GM19468 (cell line): Measurements from ENCODE around the gene COPZ2.
"Not testable (repeated sequence)": the region's sequence is repeated elsewhere in the genome, so short reads cannot be mapped to it uniquely, and the experiment has no call there.

Experiments
- ATAC-seq: cut with Tn5 transposase; IDR thresholded peaks from one replicate; pipeline ENCODE4 v1.9.1; 2021; ENCODE audit warnings: mild to moderate bottlenecking, moderate library complexity, moderate number of reproducible peaks; ENCODE audit not compliant: unreplicated experiment; ENCODE audit errors: extremely low read depth

The COPZ2 gene

DNA sequence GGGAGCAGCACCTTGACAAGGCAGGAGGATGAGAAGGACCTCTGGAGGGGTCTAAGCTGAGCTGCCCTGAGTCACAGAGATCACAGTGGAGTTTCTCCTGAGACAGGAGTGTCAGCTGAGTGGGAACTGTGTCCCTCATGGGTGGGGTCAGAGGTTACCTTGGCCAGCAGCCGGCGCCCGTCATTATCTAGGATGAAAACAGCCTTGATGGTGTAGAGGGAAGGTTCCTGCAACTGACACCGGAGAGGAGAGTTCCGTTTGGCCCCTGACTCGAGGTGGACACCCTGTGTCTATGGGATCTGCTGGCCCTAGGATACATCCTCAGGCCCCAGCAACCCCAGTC, 933 bp downstream of the COPZ2 start:
- no peak for ATAC-seq

DNA sequence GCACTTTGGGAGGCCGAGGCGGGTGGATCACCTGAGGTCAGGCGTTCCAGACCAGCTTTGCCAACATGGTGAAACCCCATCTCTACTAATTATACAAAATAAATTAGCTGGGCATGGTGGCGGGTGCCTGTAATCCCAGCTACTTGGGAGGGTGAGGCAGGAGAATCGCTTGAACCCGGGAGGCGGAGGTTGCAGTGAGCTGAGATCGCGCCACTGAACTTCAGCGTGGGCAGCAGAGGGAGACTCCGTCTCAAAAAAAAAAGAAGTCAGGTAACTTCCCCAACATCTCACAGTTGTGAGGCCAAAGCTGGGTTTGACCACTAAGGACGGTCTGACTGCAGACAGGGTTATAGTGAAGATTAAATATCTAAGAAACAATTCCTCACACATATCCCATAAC, 2.9 kb downstream of the COPZ2 start:
- not testable (repeated sequence) for ATAC-seq

DNA sequence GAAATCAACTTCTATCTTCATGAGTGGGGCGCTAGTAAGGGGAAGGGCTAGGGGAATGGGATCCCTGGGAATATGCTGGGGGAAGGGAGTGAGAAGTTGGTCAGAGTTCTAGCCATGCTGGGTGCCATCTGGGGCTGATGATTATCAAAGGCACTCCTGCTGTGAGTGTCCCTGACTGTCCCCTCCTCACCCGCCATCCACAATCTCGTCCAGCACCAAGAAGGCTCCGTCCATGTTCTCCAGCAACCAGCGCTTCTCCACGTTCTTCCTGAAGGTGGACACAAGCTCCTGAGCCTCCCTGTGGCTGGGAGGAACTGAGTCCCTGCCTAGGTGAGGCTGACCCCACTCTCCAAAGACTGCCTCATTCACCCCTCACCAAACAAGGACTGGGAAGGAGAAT, 5.6 kb downstream of the COPZ2 start:
- no peak for ATAC-seq

DNA sequence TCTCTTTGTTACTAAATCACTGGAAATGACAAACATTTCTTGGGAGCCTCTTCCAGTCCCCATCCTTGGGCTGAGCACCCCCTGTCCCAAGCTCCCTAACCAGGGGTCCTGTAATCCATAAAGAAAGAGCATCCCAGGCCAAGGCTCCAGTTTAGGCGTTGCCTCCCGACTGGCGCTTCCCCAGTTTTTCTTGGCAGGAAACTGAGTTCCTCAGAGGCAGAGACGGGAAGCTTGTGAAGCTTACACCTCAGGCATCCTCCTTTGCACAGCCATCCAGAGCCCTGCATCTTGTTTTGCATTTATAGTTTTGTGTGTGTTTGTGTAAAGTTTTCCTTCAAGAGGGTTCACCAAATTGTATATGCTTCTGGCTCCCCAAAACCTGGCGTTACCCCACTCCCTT, 7.1 kb downstream of the COPZ2 start:
- ATAC-seq = no peak

DNA sequence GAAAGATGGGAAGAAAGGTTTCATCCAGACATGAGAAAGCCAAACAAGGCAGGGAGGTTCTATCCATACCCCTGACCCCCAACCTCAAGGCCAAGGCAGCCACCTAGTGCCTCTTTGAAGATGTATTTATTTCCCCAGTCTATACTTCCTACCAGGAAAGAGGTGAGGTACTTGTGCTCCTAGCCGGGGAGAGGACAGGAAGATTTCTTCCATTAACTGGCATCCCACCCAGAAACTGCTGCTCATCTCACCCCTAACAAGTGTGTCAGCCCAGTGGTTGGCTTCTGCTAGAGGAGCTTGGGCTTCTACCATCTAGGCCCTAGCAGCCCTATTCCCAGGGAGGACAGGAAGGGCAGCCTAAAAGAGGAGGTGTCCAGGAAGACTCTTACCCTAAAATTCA, 8.9 kb downstream of the COPZ2 start:
- ATAC-seq = no peak

DNA sequence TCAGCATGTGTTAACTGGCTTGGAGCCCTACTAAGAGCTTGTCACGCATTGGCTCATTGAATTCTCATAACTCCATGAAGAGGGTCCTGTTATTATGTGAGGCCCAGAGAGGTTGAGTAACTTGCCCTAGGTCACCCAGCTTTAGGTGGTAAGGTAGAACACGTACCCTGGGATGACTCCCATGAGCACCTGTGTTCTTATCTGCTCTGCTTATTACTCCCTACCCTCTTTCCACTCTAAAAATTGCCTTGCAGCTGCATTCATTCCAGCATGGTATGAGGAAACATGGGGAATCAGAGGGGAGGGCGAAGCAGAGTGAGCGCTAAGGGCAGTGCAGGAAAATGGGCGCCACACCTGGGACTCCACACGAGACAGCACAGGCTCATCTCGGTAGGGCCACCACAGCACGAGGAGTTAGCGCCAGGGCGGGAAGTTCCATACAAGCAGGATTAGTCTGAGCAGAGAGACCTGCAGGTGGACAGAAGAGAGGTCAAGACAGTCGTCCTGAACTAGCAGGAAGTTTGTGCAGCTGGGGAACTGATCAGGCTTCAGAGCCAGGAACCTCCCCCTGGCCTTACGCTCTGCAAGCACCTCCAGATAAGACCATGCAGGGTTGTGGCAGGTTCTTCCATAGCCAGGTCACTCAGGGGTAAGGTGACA, 10.1 kb downstream of the COPZ2 start:
- no peak for ATAC-seq

DNA sequence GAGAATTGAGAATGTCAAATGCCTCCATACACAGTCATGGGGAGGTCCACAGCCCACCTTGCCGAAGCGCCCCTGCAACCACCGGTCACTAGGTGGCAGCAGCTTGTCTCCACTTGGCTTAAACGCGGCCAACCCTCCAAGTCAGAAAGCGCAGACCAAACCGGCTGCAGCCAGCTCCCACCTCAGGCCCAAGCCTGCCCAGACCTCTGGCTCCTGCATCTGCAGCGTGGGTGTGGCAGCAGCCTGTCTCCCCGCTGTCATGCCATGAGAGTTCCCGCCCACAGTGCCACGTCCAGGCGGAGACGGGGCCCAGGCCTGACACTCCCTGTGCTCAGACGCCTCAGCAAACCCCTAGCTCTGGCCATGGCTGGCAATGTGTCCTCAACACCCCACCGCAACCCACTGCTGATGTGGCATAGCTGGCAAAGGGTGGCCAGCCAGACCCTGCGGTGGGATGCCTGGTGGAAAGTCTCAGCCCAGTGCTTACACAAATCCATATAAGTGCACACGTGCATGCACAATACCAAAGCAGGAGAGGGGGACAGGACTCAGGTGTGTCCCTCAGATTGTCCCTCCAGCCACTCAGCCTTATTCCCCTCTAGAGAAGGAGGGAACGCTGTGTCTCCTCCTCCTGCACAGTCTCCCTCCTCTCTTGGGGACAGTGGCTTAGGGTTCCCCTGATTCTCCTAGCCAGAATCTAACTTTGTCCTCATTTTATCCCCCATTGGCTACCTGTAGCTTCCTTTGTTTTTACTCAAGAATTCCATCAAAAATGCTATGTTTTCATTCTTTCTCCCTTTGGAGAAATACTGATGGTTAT, 10.9 kb downstream of the COPZ2 start:
- ATAC-seq = no peak

DNA sequence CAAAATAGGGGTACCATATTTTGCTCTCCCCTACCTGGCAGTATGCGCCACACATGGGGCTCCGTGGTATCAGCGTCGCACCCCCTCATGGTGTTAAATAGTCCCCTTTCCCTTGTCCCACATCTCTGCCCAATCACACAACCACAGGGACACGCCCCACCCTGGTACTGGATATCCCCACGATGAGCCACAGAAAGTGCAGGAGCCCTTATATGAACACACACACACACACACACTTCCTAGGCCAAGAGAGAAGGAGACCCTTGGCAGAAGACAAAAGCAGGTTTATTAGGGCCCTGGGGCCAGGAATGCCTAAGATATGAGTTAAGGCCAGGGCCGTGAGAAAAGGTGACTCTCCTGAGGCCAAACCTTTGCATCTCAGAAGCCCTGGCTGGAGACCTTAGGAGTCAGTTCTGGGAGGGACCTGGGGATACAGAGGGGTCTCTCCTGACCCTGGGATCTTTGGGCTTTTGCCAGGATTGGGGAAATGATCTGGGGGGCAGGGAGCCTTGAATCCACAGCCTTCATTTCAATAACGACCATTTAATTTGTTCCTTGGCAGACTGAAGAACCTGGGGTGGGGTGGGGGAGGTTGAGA, 11.6 kb downstream of the COPZ2 start:
- no peak for ATAC-seq

- peak; percentile 69 for ATAC-seq
These were observed 12.3 kb downstream of the COPZ2 start for GRCh38 chr17:48025040-48025903.

DNA sequence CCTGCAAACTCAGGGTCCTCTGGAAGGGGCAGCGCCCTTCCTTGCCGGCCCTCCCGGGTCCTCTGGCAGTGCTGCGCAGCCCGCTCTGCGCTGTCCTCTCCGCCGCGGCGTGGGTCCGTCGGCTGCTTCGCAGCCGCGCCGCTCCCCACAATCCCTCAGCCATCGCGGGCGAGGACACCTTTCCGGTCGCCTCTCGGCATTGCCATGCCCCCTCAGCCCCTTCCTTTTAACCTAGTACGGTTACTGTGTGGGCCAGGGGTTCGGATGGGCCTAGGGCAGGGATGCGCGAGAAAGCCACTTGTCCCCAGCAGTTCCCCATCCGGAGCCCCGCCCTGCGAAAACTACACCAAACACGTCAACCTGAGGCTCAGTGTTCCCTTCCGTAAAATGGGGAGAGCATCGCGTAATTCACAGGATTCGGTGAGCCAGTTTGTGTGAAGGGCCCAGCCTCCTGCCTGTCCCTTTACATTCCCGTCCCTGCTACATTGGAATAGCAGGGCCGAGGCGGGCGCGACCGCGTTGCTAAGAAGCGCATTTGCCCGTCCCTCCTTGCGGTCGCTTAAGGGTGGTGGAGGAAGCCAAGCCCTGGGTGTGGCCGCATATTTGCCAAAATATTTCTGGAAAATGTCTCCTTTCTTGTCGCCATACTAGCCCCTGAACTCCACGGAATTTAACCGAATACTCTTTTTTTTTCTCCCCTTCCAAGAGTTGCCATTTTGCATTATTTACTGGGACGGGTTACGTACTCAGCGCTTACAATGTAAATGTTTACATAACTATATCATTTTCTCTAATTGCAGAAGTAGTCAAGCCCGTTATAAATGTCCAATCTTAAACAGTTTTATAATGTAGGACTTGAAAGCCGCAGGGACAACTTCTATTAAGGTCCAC, 13.2 kb downstream of the COPZ2 start:
- no peak for ATAC-seq

- no peak for ATAC-seq
These were observed 14.0 kb downstream of the COPZ2 start for GRCh38 chr17:48023400-48024148.

DNA sequence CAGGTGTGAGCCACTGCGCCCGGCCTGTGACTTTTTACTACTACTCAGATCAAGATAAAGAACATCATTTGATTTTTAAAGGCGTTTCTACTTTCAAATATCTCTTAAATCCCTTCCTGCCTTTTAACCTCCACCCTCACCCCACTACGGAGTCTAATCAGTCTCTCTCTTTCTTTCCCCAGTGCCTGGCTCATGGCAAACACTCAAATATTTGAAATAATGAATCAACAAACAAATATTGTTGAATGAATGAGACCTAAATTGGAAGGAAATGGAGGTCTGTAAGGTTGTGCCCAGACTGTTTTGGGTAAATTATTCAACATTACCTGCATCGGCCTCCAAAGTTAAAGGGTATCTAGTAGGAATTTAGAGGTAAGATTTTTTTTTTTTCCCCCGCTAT, 14.7 kb downstream of the COPZ2 start:
- no peak for ATAC-seq

DNA sequence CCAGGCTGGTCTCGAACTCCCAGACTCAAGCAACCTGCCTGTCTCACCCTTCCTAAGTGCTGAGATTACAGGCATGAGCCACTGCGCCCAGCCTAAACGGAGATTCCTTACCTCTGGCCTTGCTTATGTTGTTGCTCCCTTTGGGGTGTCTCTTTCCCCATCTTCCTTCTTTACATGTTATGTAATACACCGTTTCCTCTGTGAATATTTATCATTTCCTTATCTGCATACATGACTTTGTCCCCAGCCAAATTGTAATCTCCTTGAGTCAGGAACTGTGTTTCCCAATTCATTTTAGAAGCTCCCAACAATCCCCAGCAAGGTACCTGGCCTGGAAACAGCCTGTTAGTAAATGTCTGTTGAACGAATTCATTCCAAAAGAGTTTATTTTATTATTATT, 15.7 kb downstream of the COPZ2 start:
- no peak for ATAC-seq

DNA sequence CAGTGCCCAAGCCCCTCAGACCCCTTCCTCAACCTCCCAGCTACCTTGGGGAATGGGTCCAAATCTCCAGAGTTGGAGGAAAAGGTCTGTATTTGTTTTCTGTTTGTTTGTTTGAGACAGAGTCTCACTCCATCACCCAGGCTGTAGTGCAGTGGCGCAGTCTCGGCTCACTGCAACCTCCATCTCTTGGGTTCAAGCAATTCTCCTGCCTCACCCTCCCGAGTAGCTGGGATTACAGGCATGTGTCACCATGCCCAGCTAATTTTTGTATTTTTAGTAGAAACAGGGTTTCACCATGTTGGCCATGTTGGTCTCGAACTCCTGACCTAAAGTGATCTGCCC, 19.8 kb downstream of the COPZ2 start:
- ATAC-seq = not testable (repeated sequence)

DNA sequence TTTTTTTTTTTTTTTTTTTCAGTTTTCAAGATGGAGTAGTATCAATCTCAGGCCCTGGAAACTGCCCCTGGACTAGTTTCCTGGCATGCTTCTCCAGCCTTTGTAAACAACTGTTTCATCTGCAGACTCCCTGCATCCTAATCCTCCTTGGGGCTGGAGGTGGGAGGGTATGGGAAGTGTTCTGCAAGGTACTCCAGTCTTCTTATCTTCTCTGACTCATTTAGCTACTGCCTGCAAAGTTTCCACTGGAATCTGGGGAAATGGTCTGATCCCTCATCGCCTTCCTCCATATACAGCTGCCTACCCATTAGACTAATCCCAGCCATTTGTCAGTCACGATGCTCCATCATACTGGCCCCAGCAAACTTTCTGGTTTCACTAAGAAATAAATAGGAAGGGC, 21.5 kb downstream of the COPZ2 start:
- ATAC-seq = no peak

DNA sequence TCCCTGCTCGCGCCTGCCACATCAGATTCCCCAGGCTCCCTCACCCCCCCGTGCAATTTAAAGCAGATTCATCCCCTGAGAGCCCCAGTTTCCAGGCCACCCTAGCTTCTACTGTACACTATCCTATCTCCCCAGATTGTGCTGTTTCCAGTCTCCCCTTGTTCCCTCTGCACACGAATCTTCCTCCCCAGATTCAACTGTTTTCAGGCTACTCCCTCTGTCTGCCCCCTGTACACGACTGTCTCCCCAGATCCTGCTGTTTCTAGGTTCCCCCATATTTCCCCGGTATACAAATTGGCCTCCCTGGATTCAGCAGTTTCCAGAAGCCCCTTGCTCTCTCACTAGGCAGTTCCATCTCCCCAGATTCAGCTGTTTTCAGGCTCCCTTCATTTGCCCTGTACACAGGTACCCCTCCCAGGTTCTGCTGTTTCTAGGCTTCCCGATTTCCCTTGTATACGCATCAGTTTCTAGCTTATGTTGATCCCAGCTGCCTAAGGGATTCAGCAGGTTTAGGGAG, 22.9 kb downstream of the COPZ2 start:
- no peak for ATAC-seq

DNA sequence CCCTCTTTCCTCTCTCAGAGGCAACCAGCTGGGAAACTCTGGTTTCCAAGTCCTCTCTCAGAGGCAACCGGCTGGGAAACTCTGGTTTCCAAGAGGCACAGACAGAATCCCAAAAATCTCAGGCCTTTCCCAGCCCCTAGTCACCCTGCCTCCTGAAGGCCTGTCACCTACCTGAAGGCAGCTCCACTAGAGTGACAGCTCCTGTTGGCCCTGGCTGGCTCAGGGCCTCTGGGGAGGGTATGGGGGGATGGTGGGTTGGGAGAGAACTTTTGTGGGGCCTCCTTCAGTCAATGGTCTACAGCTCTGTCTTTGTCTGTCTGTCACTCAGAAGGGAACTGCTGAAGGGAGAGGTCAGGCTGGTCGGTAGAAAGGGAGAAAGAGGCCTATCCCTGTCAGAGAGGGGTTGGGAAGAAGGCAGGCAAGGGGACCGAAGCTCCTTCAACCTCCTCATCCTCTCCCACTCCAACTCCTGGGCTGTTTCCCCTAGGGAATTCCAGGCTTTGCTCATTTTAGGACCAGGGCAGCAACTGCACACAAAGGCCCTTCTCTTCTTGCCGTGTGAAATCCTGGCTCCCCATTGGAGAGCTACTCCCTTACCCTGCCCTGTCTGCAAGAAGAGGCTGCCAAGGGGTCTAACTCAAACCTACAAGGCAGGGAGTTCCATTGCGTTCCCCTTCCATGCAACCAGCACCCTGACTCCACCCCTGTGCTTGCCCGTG, 23.6 kb downstream of the COPZ2 start:
- ATAC-seq = no peak

DNA sequence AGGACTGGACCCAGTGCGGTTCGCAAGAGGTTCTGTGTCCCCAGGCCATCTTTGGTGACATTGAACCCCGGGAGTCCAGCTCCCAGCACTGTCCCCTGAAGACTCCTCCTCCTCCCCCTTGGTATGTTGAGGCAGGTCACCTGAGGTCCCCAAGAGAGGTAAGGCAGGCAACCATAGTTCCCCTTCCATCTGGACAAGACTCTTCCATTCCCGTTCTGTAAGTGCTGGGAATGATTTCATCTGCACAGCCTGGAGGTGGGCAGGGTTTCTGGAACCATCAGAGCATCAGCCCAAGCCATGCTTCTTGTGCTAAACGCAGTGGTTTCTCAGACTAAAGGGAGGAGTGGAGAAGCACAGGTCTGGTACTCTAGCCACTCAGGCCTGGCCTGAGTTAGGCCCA, 24.9 kb downstream of the COPZ2 start:
- ATAC-seq = no peak
